ENCODE measurements around the gene RNF183. TPM values are rescaled to one million over a fixed set of nuclear protein-coding genes. Genes with fewer than 3 reads are reported as not detected.
A peak's percentile ranks its signal among the peaks of the same experiment; 100 is the strongest.

Gene RNF183
- total and polyA plus RNA-seq, 9 of the 15 experiments (the other 6 are each of a cell fraction or from before 2014, with no cell fraction given) = 0.04 to 2.0 (median 0.16) TPM; not detected in 5

- H3K9me3 ChIP-seq (replicated peaks; ENCODE audit: control insufficient read depth, insufficient read depth, low read depth, low read length) = no peaks in the 10 kb centered on the region
- TF ChIP-seq RFX7 (CRISPR knock-in tag; IDR thresholded peaks at IDR 0.05) = no peak
- no peak for TF ChIP-seq FOXK1 (CRISPR knock-in tag; IDR thresholded peaks at IDR 0.05; ENCODE audit: borderline replicate concordance)
- TF ChIP-seq TCF15 (CRISPR knock-in tag; IDR thresholded peaks at IDR 0.05) = no peak
- TF ChIP-seq MAFG (tag; conservative IDR thresholded peaks at IDR 0.05) = no peak
- no peak for TF ChIP-seq MBD2 (IDR thresholded peaks at IDR 0.05; ENCODE audit: borderline replicate concordance, low read depth)
- no peak for TF ChIP-seq ZBTB2 (IDR thresholded peaks at IDR 0.05)
- TF ChIP-seq SMARCA4 (IDR thresholded peaks at IDR 0.05) = no peak
- no peak for TF ChIP-seq ID3 (CRISPR knock-in tag; IDR thresholded peaks at IDR 0.05)
- no peak for TF ChIP-seq ID3 (tag; IDR thresholded peaks at IDR 0.05)
- TF ChIP-seq ZNF717 (CRISPR knock-in tag; IDR thresholded peaks at IDR 0.05) = no peak
- TF ChIP-seq NR1H2 (CRISPR knock-in tag; IDR thresholded peaks at IDR 0.05) = no peak
- no peak for TF ChIP-seq TBL1XR1 (IDR thresholded peaks at IDR 0.05; ENCODE audit: low read length in 2 of 2)
- no peak for TF ChIP-seq POLR3A (IDR thresholded peaks at IDR 0.05; ENCODE audit: borderline replicate concordance, extremely low read depth, insufficient read depth, insufficient read length)
- TF ChIP-seq MITF (IDR thresholded peaks at IDR 0.05) = no peak
- no peak for TF ChIP-seq ASH1L (IDR thresholded peaks at IDR 0.05; ENCODE audit: borderline replicate concordance, low read depth, partially characterized antibody)
- no peak for TF ChIP-seq ZNF644 (tag; IDR thresholded peaks at IDR 0.05; ENCODE audit: low read depth)
- TF ChIP-seq NR0B1 (IDR thresholded peaks at IDR 0.05; ENCODE audit: partially characterized antibody) = no peak
- TF ChIP-seq ZNF277 (CRISPR knock-in tag; IDR thresholded peaks at IDR 0.05; ENCODE audit: borderline replicate concordance) = no peak
- no peaks in the 10 kb centered on the region for H4K20me1 ChIP-seq (replicated peaks; ENCODE audit: control insufficient read depth, insufficient read depth, low read length)
- no peaks in the 10 kb centered on the region for H3K9me1 ChIP-seq (ENCODE audit: control insufficient read depth, insufficient read depth, low read length)
- FAIRE-seq (no peak), DNase-seq (ENCODE audit: extremely low read depth in 1 of 4, low spot score in 3 of 4) (no peak), ATAC-seq (no peak)
- 28% methylated on average over 4 of the region's 4 CpGs for WGBS (ENCODE audit: insufficient coverage, low coverage, missing lambda C conversion rate)
- no TSS peak for BruUV-seq (replicated peaks)
- ChIA-PET CTCF (ENCODE audit: low intra/inter-chr PET ratio) (no interaction called here), POLR2A (interaction anchor here (0.6 to 1.5 kb wide), 2 partner anchors 8 to 78 kb away, joined by 3 to 7 read pairs; partner anchors contain the start of genes POLE3 and WDR31)
- in situ Hi-C loops (cut with MboI) = no loop called here
- no peak overlapping the region for H3K27ac ChIP-seq (ENCODE audit: extremely low read depth, low read depth, low read length)
- no peak overlapping the region for H3K4me3 ChIP-seq
- no peaks in the 10 kb centered on the region for H3K79me2 ChIP-seq (ENCODE audit: control insufficient read depth, insufficient read depth, low read length)
- no peak overlapping the region for H3K9ac ChIP-seq (ENCODE audit: insufficient read depth in 1 of 2, low read depth in 2 of 2, low read length in 2 of 2)
- 0 out of 2 replicates have a peak overlapping the region, but pooled peaks have one; percentile 2 for H2AFZ ChIP-seq (ENCODE audit: low read depth, low read length)
- H3K27me3 ChIP-seq (ENCODE audit: control insufficient read depth in 2 of 2, insufficient read depth in 2 of 2, low read length in 2 of 2) = no peaks in the 10 kb centered on the region
- H3K4me2 ChIP-seq (ENCODE audit: insufficient read depth, low read length) = no peak overlapping the region
- H3K4me1 ChIP-seq (replicated peaks in 1 of 2; ENCODE audit: control insufficient read depth in 2 of 2, insufficient read depth in 2 of 2, low read length in 2 of 2) = peaks cover 0 to 6% of the 10 kb centered on the region in 2 experiments; a peak in 1 of 5 replicates
- intact Hi-C loops (cut with micrococcal nuclease) = no loop called here
- H3K36me3 ChIP-seq (ENCODE audit: control insufficient read depth, insufficient read depth, low read length) = no peaks in the 10 kb centered on the region
Observed at GRCh38 chr9:113331780-113332179, 28.6 kb upstream of the RNF183 start.
